GM19397 (cell line): ENCODE data around the gene CHRNA7.
"Not testable (repeated sequence)": the region's sequence is repeated elsewhere in the genome, so short reads cannot be mapped to it uniquely, and the experiment has no call there.

Experiments
- ATAC-seq: cut with Tn5 transposase; IDR thresholded peaks from one replicate; pipeline ENCODE4 v1.9.1; 2021; ENCODE audit warnings: mild to moderate bottlenecking, moderate library complexity; ENCODE audit not compliant: unreplicated experiment

The CHRNA7 gene

DNA sequence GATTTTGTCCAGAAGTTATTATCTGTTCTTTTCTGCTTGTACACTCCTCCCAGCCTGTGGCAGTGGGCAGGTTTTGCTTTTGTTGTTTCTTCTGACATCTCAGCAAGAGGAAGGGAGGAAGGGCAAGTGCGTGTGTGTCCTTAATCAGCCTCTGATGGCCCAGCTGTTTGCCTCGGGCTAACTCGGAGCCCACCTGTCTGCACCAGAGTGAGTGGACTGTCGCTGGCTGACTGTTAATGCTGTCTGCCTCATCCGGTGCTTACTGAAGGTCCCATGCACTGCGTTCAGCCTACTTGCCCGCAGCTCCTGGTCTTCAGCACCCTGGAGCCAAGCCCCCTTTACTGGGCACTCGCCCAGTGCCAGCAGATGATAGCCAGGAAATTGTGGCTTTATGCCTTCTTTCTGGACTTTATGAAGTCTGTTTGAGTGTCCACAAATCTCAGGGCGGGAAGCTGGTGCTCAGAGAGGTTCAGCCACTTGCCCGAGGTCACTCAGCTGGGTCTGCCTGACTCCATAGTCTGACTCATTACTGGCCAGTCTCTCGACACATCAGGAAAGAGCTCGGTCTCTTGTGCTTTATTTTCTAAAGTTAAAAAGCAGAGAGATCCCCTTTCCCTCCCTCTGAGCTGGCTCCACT is 89.5 kb downstream of the CHRNA7 start:
- ATAC-seq = no peak

DNA sequence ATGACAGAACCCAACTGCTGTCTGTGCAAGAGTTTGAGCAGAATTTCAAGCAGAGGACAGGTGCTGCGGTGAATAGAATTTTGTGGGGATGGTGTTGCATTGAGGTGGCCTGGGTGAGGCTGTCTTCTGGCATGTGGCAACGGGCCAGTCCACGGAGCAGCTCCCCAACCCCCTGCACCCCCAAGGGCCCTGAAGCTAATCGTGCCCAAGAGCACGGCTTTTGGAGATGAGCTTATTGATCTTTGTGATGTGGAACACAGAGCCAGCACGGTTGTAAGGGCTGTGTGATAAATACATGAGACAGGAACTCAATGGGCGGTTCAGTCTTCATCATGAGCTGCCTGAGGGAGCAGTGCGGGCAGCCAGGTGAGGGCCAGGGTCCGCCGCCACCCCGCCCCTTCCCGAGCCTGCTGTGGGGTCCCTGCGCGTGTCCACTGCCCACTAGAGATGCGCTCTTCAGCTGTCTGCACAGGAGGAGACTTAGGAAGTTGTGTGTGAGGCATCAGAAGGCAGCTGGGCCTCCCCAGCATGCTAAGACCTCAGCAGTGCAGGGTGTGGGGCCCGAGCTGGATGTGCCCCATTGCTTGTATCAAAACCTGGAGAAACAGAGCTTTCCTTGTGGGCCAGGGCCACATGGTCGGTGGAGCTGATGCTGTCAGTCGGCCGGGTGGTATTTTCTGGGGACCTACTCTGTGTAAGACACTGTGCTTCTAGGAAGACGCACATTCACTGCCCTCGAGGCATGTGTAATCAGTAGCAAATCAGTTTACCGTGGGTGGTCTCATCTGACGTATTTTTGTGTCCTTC is 90.5 kb downstream of the CHRNA7 start:
- ATAC-seq = no peak

GRCh38 chr15:32121384-32121695 is 91.0 kb downstream of the CHRNA7 start:
- ATAC-seq = no peak

DNA sequence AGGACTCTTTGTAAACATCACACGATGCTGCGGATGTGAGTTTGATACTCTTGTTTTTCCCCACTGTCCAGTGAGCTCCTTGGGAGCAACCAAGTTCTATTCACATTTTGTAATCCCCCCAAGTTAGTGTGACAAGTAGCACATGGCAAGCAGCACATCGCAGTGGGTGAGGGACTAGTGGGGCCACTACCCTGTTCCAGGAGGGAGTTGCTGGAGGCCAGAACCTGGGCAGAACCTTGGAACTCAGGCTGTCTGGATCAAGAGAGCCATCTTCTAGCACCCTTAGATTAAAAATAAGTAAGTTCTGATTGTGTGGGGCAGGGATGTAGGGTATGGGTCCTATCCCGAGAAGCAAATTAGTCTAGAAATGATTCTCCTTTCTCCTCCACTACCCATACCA is 91.7 kb downstream of the CHRNA7 start:
- ATAC-seq = no peak

DNA sequence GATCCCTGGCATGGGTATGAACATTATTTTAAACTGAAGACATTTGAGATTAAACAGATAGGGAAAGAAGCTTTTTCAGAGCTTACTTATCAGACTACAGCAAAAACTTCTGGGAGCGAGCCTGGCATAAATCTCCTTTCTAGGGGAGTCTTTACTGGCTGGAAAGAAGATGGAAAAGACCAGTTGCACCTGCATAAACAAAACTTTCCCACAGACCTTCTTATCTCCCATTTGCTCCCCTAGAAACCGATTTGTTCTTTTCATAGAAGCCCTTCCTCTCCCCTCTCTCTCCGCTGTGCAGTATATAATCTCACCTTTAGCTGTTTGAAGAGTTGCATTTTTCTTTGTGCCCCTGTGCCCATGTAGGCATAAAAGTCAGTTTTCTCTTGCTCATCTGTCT is 93.2 kb downstream of the CHRNA7 start:
- no peak for ATAC-seq

GRCh38 chr15:32124726-32125125 is 94.4 kb downstream of the CHRNA7 start:
- no peak for ATAC-seq

DNA sequence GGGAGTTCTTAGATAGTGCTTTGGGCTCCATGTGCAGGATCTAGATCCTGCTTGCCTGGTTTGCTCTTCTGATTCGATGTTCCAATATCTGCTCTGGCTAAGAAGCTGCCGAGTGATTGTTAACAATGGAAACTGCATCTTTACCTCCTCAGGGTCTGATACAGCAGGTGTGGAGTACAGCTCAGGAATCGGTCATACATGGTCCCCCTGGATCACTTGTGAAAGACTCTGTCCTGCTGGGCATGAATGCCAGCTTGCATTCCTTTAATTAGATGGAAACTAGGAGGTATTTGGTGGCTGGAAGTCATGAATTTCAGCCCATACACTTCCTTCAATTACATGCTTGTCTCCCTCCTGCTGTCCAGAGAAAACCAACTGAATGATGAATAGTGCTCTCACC is 95.3 kb downstream of the CHRNA7 start:
- no peak for ATAC-seq

DNA sequence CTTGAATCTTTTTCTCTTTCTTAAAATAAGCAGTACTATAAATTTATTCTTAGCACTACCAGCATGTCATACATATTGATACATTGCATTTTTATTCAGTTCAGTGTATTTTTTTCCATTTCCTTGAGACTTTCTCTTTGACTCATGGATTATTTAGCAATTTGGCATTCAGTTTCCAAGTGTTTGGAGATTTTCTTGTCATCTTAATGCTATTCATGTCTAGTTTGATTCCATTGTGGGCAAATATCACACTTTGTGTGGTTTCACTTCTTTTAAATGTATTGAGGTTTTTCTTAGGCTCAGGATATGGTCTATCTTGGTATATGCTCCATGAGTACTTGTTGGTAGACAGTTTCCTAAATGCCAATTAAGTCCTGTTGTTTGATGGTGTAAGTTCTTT is 99.5 kb downstream of the CHRNA7 start:
- ATAC-seq = no peak

DNA sequence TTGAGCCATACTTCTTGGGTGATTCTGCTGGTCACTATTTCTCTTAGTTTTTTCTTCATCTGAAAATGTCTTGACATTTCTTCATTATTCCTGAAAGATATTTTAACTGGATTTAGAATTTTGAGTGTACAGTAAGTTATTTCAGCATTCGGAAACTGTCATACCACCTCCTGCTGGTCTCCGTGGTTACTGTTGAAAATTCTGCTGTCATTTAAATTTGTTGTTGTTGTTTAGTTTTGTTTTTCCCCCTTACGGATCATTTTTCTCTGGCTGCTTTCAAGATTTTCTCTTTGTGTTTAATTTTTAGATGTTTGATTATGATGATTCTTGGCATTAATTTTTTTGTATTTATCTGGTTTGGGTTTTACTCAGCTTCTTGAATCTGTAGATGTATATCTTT is 100.5 kb downstream of the CHRNA7 start:
- no peak for ATAC-seq

DNA sequence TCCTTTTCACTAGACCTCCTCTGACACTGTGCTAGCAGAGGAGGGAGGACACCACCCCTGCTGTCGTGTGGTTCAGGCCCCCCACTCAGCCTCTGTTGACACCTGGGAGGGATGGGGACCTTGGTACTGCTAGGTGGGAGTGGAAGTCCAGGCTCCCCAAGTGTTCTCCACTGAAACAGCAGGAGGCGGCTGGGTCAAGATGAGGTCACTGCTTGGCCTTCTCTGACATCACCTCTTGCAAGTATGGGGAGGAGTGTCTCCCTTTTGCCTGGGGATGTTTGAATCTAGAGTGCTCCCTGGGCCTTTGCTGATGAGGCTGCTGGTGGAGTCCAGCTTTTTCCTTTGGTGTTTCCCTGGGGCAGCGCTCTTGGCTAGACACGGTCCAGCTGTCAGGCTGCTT is 101.5 kb downstream of the CHRNA7 start:
- no peak for ATAC-seq

DNA sequence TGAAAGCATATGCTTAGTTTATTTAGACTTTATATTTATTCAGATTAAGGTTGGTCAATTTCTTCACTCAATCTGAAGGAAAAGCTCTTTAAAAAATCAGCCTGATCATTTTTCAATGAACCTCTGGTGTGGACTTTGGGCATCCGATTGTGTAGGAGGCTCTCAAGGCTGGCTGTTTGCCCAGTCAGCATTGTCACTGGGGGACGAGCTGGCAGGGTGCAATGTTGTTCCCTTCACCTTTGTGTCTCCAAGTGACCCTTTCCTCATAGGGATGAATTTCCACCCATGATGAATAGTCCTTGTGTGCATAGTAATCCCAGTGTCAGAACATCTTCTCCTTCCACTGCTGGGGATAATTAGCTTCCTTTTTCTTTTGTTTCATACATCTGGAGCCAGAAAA is 102.5 kb downstream of the CHRNA7 start:
- no peak for ATAC-seq

DNA sequence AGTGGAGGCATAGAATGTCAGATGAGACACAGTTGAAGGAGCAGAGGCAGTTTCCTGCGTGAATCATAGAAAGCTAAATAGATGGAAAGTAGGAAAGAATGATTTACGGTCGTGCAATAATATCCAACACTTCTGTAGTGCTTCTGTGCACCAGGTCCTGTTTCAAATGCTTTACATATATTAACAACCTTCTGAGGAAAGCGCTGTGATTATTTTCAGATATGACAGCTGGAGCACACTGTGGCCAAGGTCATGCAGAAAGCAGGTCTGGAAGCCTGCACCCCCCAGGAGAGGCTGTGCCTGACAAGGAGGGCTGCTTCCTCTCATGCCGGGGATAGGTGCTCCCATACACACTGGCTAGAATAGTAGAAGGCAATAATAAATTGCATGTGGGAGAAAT is 104.5 kb downstream of the CHRNA7 start:
- ATAC-seq = no peak

DNA sequence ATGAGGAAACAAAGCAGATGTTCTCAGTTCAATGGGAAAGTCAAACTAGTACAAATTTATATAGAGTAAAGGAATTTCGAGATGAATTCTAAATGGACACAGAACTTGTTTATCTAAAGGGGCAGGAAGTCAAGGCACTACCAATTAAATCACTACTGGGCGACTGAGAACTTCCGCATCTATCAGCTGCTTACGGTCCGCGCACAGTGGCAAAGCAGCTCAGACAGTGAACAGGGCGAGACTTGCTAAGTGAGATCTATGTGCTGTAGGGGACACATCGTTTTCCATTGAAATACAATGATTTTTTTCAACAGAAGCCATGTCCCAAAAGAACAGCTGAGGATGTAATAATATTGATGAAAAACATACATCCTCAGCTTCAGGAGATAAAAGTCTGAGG is 105.0 kb downstream of the CHRNA7 start:
- no peak for ATAC-seq

GRCh38 chr15:32145512-32145911 is 115.2 kb downstream of the CHRNA7 start:
- not testable (repeated sequence) for ATAC-seq

DNA sequence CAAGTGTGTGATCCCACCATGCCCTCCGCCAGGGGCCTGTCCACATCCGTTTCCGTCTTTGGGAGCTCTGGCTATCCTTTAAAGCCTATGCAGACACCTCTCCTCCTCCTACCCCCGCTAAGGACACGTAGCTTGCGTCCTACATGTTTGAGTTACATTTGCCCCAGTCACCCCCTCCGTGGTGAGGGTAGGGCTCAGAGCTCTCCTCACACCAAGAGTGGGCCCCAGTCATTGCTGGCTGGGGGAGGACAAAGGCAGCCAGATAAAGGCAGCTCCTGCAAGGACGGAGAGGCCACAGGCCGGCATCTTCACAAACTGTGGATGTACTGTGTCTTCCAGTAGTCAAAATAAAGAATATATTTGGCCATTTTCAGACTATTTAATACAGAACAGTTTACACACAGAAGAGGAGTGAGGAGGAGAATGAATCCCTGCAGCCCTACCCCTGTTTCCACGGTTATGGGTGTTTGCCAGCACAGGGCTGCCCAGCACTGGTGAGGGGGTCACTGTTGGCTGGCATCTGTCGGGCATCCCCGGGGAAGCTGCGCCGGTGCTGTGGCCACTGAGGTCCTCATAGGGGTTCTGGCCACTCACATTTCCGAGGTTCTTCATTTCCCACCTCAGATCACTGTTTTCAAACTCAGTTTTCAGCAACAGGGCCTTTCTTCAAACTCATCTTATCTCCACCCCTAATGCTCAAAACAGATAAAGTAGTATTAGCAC is 118.7 kb downstream of the CHRNA7 start:
- ATAC-seq = no peak

DNA sequence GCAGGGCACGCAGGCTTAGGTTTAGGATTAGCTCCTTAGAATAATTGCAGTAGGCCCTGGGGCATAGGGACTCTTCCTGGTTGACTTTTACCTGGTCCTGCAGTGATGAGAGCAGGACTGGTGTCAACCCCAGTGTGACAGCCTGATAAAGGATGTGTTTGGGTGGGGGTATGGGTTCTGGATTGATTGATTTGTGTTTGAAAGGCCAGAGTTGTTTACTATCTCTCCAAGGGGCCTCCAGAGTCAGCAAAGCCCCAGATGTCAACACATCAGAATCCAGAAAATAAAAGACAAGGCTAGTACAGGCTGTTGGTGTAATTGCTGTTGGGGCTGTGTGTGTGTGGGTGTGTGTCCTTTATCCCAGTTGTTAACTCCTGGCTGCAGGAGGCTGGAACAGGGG is 122.3 kb downstream of the CHRNA7 start:
- no peak for ATAC-seq

- ATAC-seq = not testable (repeated sequence)
Measured at GRCh38 chr15:32153868-32154623, 123.7 kb downstream of the CHRNA7 start.

DNA sequence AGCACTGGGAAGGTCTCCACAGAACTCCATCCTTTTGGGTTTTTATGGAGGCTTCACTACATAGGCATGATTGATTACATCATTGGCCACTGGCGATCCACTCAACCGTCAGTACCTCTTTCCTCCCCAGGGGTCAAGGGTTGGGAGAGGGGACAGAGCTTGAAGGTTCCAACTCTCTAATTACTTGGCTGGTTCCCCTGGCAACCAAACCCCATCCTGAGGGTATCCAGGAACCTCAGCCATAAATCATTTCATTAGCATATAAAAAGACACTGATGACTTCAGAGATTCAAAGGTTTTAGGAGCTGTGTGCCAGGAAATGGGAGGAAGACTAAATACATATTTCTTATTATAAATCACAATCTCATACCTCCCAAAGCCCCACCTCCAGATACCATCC is 131.8 kb downstream of the CHRNA7 start:
- ATAC-seq = not testable (repeated sequence)

DNA sequence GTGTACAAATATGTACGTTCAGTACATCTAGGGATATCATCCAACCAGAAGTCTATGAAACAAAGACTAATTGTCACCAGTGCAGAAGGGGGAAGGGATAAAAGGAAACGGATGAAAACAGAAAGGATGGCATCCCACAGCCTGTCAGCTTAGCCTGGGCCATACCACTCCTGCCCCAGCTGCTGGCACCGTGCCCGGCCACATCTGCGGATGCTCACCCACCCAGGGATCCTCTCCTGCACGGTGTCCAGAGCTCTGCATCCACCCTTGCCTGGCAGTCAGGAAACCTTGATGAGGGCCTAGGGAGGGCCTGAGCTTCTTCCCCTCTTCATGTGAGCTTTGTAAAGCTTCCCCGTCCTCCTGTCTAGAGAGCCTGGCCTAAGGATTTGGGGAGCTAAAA is 133.8 kb downstream of the CHRNA7 start:
- not testable (repeated sequence) for ATAC-seq

DNA sequence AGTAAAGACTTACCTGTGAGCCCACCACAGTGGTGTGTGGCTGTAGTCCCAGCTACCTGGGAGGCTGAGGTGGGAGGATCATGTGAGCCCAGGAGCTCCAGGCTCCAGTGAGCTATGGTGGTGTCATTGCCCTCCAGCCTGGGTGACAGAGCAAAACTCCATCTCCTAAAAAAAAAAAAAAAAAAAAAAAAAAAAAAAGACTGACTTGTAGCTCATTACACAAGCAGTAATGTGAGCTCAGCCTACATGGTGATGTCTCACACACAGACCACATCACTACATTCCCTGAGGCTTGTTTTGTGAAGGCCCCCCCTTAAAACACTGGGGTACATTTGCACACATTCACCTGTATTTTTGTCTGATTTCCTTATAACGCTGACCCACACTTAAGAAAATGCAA is 134.4 kb downstream of the CHRNA7 start:
- ATAC-seq = not testable (repeated sequence)

DNA sequence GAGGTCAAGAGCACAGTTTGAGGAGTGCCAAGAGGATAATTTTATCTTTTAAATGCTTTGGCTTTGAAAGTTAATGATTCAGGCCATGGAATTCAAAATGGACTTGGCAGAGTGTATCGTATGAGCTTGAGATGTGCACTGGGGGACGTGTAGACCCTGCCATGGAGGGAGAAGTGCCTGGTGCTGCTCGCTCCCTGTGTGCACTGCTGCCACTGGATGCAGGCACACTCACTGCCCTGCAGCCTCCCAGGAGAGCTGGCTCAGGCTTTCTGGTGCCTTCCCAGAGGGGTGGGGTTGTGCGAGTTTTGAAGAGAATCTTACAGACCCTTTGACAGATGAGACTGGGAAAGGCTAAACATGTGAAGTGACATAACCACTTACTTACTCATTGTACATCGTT is 135.5 kb downstream of the CHRNA7 start:
- not testable (repeated sequence) for ATAC-seq
